GM12892 (cell line): ENCODE measurements around the gene TFG.

ENCODE experiments used
- POLR2A ChIP-seq: IDR thresholded peaks from 2 replicates; pipeline ENCODE4 v1.6.1; 2011; ENCODE audit warnings: low read depth, low read length, control low read depth
- POLR2AphosphoS5 ChIP-seq: IDR thresholded peaks from 2 replicates; pipeline ENCODE4 v1.6.1; 2011; ENCODE audit warnings: low read depth, low read length, control low read depth
- TAF1 ChIP-seq: IDR thresholded peaks from 2 replicates; pipeline ENCODE4 v1.6.1; 2011; ENCODE audit warnings: low read depth, mild to moderate bottlenecking, control low read depth, low read length, borderline replicate concordance

DNA sequence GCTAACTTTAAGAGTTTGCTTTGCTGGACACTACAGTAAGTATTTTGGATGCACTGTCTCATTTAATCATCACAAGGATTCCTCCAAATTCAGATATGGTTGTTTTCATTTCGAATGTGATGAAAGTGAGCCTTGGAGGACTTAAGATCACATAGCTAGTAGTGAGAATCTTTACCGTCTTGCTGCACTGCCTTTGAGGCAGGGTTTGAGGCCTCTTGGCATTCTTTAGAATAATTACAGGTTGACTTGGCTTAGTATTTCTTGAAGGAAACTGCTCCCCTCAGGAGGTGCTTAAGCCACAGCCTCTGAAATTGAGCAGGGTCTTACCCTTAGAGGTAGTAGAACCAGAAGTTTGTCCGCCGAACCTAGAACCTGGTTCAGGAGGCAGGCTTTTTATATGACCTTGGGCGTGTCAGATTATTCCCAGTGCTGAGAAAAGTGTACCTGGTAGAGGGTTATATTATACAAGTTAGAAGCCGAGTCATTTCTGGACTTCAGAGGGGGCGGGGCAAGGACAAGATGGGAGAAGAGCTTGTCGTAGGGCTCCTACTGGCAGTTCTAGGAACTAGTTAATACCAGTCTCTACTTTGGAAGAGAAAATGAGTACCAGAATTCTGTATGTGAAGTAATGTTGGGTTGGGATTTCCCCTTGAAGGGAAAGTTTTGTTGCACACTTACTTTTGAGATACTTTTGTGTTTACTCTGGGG, 1.1 kb downstream of the TFG start:
- TF ChIP-seq TAF1 (no peak), POLR2AphosphoS5 (no peak), POLR2A (no peak; the same call in 1 of the 2 replicates)
